ENCODE measurements around the gene MALAT1. TPM values are rescaled to one million over a fixed set of nuclear protein-coding genes. Genes with fewer than 3 reads are reported as not detected.

Gene MALAT1
- total and polyA plus RNA-seq, 10 of the 15 experiments (the other 5 are each of a cell fraction or from before 2014, with no cell fraction given): 448 to 8,160 (median 2,019) TPM

DNA sequence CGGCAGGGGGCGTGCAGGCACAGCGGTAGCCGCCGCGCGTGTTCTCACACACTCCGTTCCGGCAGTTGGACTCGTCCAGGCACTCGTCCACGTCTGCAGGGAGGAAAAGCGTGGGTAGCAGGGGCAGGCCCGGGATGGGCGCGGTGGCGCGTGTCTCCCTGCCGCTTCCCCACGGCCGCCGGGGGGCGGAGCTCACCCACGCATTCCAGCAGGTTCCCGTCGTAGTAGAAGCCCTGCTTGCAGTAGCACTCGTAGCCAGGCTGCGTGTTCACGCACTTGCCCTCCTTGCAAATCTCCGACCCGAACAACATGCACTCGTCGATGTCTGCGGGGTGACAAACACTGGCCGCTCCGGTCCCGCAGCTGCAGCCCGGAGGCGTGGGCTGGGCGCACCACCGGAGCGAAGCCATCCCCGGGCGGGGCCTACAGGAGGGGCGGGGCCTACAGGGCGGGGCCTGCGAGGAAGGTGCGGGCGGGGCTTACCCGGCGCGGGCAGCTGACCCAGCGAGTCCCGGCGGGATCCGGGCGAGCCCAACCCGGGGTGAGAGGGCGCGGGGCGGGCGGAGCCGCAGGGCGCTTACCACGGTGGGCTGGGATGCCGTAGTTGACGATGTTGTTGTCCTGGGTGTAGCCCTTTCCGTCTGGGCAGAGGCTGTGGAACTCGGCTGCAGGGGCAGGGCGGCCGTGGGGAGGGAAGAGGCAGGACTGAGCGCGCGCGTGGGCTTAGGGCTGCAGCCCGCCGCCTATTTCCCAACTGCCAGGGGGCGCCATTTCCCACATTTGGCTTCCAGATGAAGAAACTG is 41.6 kb downstream of the MALAT1 start (continued):
- TF ChIP-seq, protein P1, sequence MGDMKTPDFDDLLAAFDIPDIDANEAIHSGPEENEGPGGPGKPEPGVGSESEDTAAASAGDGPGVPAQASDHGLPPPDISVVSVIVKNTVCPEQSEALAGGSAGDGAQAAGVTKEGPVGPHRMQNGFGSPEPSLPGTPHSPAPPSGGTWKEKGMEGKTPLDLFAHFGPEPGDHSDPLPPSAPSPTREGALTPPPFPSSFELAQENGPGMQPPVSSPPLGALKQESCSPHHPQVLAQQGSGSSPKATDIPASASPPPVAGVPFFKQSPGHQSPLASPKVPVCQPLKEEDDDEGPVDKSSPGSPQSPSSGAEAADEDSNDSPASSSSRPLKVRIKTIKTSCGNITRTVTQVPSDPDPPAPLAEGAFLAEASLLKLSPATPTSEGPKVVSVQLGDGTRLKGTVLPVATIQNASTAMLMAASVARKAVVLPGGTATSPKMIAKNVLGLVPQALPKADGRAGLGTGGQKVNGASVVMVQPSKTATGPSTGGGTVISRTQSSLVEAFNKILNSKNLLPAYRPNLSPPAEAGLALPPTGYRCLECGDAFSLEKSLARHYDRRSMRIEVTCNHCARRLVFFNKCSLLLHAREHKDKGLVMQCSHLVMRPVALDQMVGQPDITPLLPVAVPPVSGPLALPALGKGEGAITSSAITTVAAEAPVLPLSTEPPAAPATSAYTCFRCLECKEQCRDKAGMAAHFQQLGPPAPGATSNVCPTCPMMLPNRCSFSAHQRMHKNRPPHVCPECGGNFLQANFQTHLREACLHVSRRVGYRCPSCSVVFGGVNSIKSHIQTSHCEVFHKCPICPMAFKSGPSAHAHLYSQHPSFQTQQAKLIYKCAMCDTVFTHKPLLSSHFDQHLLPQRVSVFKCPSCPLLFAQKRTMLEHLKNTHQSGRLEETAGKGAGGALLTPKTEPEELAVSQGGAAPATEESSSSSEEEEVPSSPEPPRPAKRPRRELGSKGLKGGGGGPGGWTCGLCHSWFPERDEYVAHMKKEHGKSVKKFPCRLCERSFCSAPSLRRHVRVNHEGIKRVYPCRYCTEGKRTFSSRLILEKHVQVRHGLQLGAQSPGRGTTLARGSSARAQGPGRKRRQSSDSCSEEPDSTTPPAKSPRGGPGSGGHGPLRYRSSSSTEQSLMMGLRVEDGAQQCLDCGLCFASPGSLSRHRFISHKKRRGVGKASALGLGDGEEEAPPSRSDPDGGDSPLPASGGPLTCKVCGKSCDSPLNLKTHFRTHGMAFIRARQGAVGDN (IDR thresholded peaks at IDR 0.05): 0 out of 2 replicates have a peak, but pooled peaks have one; percentile 8
- TF ChIP-seq POU2F2 (IDR thresholded peaks at IDR 0.05; ENCODE audit: borderline replicate concordance, low read depth, low read length): peak; percentile 54; the same call in 1 of the 3 replicates

DNA sequence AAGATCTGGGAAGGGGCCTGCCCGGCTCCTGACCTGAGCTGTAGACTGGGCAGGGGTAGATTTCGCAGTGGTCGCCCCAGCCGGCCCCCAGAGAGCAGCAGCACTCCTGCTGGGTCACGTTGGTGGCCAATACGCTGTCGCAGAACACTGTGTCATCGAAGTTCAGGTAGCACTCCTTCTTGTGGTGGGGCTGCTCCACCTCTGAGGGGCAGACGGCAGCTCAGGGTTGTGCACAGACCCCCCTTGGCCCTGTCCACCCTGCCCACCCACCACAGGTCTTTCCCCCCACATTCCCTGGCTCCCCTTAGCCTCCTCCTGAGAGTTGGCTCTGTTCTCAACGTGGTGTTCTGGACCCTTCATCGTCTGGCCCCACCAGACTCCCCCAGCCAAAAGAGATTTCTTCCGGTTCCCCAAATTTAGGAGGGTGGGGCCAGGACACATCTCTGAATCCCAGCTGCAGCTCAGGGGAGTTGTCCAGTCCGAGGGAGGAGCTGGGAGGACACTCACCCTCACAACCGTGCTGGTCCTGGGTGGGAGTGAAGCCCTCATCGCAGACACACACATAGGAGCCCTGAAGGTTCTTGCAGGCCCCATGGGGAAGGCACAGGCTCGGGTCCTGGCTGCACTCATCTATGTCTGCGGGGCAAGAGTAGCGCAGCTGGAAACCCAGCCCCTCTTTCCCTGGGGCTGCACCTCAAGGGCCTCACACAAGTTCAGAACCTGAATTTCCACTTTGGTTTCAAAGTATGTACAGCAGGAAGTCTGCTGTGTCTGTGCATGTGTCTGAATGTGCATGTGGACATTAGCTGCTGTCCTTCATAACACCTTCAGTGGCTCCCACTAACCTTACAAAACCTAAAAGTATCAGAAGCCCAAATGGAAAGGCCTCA is 42.5 kb downstream of the MALAT1 start:
- in situ Hi-C loops (cut with MboI): no loop called here
- peak overlapping the region; percentile 62; the same call in 1 of the 2 replicates for H3K9ac ChIP-seq (ENCODE audit: control insufficient read depth, insufficient read depth, low read length)
- ChIA-PET CTCF (interaction anchor here (0.5 to 4.2 kb wide), 27 partner anchors 9 to 263 kb away, joined by 3 to 89 read pairs (median 6); partner anchors contain the start of genes DPF2, EHBP1L1, FAM89B and KCNK7), POLR2A (interaction anchor here (0.5 to 3.7 kb wide), 16 partner anchors 11 to 122 kb away, joined by 3 to 34 read pairs (median 5); partner anchors contain the start of genes EHBP1L1, FAM89B, MAP3K11 and PCNX3), RAD21 (ENCODE audit: unreplicated experiment) (interaction anchor here (0.6 to 4.1 kb wide), 20 partner anchors 8 to 316 kb away, joined by 3 to 58 read pairs (median 4); partner anchors contain the start of genes FAM89B, MALAT1, PCNX3 and RELA), SMC1A (ENCODE audit: uncharacterized antibody, unreplicated experiment) (interaction anchor here (0.6 to 4.1 kb wide), 11 partner anchors 10 to 276 kb away, joined by 3 to 48 read pairs (median 7); partner anchors contain the start of genes EHBP1L1, FAM89B, MAP3K11 and PCNX3)
- H3K27me3 ChIP-seq (replicated peaks in 1 of 2; ENCODE audit: control insufficient read depth in 2 of 2, insufficient read depth in 2 of 2, low read length in 1 of 2): no peaks in the 10 kb centered on the region
- peak overlapping the region; percentile 72; the same call in 1 of the 2 replicates for H3K4me3 ChIP-seq
- H3K27ac ChIP-seq (ENCODE audit: control insufficient read depth, insufficient read depth): peak overlapping the region; percentile 61
- no TSS peak for BruUV-seq (replicated peaks)
- intact Hi-C loops (cut with micrococcal nuclease; ENCODE audit: unreplicated experiment): loop anchor here (1.0 to 2.0 kb wide), 2 partner anchors 29 to 73 kb away; partner anchors contain the start of genes MAP3K11, PCNX3 and ZNRD2
- H2AFZ ChIP-seq (ENCODE audit: control insufficient read depth, low read depth, low read length): peak overlapping the region; percentile 96
- 28% methylated on average over 18 of the region's 18 CpGs for WGBS (ENCODE audit: insufficient coverage, insufficient replicate concordance, low lambda C conversion rate, missing lambda C conversion rate)
- H3K79me2 ChIP-seq (ENCODE audit: control insufficient read depth, insufficient read depth, low read length): no peaks in the 10 kb centered on the region
- H4K20me1 ChIP-seq (ENCODE audit: control insufficient read depth, insufficient read depth): no peaks in the 10 kb centered on the region
- no peak for DNase-seq (ENCODE audit: low read depth, low spot score)
- peaks cover 1 to 5% of the 10 kb centered on the region in 2 experiments; a peak in 3 of 4 replicates for H3K36me3 ChIP-seq (ENCODE audit: control insufficient read depth in 2 of 2, insufficient read depth in 2 of 2, low read length in 1 of 2)
- no peak for ATAC-seq
- no peak for FAIRE-seq
- peaks cover 11% of the 10 kb centered on the region for H3K4me1 ChIP-seq (ENCODE audit: control insufficient read depth, insufficient read depth, low read length)
- H3K4me2 ChIP-seq (ENCODE audit: control insufficient read depth, insufficient read depth): peak overlapping the region; percentile 97
- H3K9me3 ChIP-seq (replicated peaks; ENCODE audit: control insufficient read depth, insufficient read depth, low read length): no peaks in the 10 kb centered on the region
- no peak for TF ChIP-seq BHLHE40 (IDR thresholded peaks at IDR 0.05; ENCODE audit: borderline replicate concordance in 1 of 2, low read depth in 2 of 2, low read length in 1 of 2)
- TF ChIP-seq, protein P2, sequence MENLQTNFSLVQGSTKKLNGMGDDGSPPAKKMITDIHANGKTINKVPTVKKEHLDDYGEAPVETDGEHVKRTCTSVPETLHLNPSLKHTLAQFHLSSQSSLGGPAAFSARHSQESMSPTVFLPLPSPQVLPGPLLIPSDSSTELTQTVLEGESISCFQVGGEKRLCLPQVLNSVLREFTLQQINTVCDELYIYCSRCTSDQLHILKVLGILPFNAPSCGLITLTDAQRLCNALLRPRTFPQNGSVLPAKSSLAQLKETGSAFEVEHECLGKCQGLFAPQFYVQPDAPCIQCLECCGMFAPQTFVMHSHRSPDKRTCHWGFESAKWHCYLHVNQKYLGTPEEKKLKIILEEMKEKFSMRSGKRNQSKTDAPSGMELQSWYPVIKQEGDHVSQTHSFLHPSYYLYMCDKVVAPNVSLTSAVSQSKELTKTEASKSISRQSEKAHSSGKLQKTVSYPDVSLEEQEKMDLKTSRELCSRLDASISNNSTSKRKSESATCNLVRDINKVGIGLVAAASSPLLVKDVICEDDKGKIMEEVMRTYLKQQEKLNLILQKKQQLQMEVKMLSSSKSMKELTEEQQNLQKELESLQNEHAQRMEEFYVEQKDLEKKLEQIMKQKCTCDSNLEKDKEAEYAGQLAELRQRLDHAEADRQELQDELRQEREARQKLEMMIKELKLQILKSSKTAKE (IDR thresholded peaks at IDR 0.05; ENCODE audit: low read depth, poor library complexity, severe bottlenecking): no peak
- TF ChIP-seq BACH1 (IDR thresholded peaks at IDR 0.05; ENCODE audit: borderline replicate concordance): 0 out of 2 replicates have a peak, but pooled peaks have one; percentile 2
- TF ChIP-seq ETV6 (conservative IDR thresholded peaks at IDR 0.05 in 1 of 2, IDR thresholded peaks at IDR 0.05 in 1 of 2; ENCODE audit: borderline replicate concordance in 1 of 2, low read depth in 1 of 2): no peak
- no peak for TF ChIP-seq BRCA1 (IDR thresholded peaks at IDR 0.05; ENCODE audit: low read depth, low read length)
- TF ChIP-seq LARP7 (IDR thresholded peaks at IDR 0.05): no peak; the same call in 1 of the 2 replicates
- TF ChIP-seq ZSCAN29 (IDR thresholded peaks at IDR 0.05): no peak

All from GM12878 (cell line).